HG03108 (cell line): Measurements from ENCODE around the gene LRRC8D.
"Not testable (repeated sequence)": the region's sequence is repeated elsewhere in the genome, so short reads cannot be mapped to it uniquely, and the experiment has no call there.

Experiments
- ATAC-seq: cut with Tn5 transposase; IDR thresholded peaks from one replicate; pipeline ENCODE4 v1.9.1; 2021; ENCODE audit warnings: moderate library complexity; ENCODE audit not compliant: unreplicated experiment

Gene LRRC8D

GRCh38 chr1:89908672-89909436 lies 88.0 kb downstream of the LRRC8D start:
- no peak for ATAC-seq

DNA sequence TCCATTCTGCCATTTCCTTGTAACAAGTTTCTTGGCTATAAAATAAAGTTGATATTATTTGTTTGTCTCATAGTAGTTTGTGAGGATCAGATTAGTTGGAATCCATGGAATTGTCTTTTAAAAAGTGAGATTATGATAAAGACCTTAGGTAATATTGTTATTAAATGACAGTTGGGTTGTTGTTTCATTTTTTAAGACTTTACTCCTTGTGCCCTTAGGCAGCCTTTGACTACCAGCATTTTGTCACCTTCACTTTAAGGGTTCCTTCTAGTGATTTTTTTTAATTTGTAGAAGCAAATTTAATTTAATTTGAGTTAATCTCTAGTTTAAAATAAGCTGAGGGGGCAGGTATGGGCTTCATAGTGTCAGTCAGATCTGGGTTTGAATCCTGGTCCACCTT lies 89.4 kb downstream of the LRRC8D start:
- ATAC-seq, result no peak

DNA sequence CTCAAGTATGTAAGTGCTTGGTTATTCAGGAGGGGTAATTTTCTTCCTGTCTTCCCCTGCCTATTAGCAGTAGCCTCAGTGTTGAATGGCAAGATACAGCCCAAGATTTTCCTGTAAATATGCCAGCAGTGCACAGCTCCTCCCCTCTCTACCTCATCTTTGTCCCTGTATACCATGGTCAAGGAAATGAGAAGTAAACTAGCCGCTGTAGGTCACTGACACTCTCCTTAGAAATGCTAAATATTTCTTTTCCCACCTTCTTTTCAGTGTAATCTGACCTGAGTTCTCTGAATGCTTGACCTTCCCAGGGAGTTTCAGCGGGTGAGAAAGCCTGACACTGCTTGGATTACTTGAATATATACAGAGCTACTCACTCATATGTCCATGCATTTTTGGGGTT lies 89.9 kb downstream of the LRRC8D start:
- ATAC-seq, result no peak

DNA sequence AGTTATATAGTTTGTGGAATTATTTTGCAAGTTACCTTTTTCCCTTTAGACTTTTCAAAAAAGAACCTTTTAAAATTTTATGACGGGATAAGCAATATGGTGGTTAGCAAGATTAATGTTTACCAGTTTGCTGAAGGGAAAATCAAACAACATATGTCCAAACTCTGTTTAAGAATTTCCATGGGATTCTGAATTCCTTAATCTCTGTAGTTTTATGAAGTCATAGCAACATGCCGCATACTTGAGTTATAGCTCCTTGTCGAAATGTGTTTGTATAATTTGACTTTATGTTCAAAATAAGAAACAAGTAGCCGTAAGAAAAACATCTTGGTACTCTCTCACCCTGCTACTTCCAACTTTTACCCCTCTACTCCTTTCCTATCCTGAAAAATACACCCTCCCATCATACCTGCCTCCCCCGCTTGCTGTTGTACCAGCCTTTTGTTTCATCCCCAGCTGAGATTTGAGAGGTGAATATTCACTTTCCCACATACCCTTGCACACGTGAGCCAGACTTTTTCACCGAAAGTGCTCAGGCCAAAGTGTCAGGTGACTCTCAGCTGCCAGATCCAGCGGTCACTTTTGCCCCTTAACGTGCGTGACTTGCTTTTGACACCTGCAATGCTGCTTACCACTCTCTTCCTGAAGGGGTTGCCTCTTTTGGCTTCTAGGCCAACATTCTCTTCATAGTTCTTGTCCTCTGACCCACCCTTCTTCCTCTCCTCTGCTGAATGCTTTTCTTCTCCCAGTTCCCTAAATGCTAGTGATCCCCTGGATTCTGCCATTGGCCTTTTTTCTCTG lies 90.6 kb downstream of the LRRC8D start:
- ATAC-seq, result no peak

DNA sequence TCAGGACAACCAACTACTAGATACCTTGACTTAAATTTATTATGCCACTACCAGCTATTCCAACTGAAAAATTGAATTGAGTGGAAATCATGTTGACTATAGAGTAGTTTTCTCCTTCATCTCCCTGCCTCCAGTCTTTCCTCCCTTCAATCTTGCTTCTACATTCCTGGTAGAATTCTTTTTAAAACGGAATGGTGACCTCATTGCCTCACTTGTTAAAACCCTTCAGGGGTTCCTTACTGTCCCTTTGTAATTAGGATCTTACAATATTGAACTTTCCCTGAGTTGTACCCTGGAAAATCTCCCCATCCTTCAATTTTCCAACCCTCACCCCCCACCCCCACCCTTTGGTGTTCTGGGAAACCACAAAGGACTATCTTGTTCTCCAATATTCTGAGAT lies 91.2 kb downstream of the LRRC8D start:
- ATAC-seq, result no peak

DNA sequence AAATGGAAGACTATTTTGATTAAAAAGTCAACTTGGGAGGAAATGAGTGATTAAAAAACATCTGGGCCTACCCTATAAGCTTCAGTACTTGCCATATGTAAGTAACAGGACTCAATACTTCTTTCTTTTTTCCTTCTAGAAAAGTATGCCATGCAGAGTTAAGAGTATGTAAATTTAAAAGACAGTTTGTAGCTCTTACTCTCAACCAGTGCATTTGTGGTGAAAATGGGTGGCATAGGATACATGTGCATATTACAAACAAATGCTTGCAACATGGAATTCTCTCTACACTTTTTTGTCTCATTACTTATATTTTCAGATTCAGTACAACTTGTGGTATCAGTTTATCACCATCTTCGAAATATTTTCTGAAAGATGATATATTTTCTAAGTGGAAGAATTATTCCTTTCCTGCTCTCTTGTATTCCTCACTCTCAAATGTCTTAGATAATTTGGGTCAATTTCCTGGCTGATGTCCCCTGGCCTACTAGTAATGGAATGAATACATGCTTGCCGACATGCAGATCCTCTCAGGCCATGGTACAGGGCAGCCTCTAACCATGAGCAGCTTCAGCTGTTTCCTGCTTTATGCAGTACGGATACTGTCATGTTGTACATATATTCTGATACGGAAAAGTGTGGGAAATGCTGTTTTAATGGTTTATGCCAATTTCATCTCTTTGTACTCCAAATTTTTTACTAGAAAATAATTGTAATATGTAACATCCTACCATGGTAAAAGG lies 92.7 kb downstream of the LRRC8D start:
- ATAC-seq, result no peak

GRCh38 chr1:89917353-89917752 lies 96.5 kb downstream of the LRRC8D start:
- ATAC-seq, result no peak

DNA sequence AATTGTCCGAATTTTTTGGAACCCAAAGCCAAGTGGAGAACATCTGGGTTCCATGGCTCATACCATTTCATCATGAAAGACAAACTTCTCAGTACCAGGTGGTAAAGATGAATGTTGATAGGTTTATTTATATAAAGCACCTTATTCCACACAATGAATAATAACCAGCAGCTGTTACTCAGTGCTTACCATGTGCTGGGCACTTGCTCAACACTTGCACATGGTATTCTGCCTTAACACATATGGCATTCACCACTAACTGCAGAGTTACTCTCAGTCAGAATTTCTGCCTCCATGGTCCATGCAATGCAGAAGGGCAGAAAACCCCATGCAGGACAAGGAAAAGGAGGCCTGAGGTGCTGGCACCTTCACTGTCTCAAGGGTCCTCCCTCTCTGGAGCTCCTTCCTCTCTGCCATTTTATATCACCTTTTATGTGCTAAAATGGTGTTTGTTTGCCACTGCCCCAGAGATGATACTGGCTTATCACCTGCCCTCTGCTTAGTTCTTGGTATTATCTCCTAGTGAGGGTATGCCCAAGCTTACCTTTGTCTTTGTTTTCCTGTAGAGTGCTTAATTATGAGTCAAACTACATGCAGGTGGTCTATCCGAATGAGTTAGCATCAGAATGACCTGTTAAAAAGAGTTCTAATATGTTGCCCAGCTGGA lies 97.4 kb downstream of the LRRC8D start:
- ATAC-seq, result no peak

DNA sequence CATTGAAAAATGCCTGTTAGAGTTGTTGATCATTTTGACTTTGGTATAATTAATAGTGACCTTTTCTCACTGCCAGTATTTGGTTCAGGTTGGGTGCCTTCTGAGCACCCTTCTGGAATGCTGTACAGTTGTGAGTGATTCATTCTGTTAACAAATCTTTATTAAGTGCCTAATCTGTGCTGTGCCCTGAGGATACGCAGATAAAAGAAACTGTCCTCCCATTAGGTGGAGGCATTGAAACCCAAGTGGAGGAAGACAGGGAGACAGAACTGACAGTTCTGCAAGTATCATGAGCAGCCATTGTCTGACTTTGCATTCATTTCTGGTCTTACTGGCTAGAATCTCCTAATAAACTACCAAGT lies 97.9 kb downstream of the LRRC8D start:
- no peak for ATAC-seq

- no peak for ATAC-seq
These were observed 98.3 kb downstream of the LRRC8D start for GRCh38 chr1:89919174-89919573.

DNA sequence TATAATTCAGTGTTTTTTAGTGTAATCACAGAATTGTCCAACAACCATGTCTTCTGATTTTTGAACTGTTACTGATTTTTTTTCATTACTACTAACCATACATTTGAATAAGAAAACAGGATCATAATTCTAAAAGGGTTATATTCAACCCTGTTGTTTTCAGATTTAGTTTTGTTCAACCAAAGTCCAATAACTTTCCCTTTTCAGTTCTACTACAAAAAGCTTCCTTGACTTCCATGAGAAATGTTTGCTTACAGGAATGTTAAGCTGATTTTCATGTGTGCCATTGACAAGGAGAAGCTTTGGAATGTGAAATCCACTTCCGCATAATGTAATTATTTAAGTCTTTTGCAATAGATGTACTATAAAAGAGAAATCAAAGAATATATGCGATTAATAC lies 102.1 kb downstream of the LRRC8D start:
- no peak for ATAC-seq

DNA sequence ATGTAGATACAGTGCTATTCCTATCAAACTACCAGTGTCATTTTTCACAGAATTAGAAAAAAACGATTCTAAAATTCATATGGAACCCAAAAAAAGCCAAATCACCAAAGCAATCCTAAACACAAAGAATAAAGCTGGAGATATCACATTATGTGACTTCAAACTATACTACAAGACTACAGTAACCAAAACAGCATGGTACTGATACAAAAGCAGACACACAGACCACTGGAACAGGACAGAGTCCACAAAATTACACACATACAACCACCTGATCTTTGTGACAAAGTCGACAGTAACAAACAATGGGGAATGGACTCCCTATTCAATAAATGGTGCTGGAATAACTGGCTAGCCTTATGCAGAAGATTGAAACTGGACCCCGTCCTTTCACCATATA lies 102.7 kb downstream of the LRRC8D start:
- ATAC-seq, result no peak

GRCh38 chr1:89924075-89924474 lies 103.2 kb downstream of the LRRC8D start:
- ATAC-seq, result not testable (repeated sequence)

GRCh38 chr1:89927049-89927448 lies 106.2 kb downstream of the LRRC8D start:
- ATAC-seq, result no peak

DNA sequence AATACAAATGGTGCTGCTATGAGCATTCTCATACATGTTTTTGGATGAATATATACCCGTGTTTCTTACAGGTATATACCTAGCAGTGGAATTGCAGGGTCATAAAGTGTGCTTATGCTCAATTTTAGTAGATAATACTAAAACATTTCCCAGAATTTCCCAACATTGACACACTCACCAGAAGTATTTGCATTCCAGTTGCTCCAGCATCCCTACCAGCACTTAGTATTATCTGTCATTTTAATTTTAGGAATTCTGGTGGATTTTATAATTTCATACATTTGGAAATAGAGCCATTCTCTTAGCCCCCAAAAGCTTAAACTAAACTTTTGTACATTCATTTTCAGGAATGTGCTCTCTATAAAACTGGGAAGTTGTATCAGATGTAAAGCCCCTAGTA lies 106.6 kb downstream of the LRRC8D start:
- no peak for ATAC-seq

DNA sequence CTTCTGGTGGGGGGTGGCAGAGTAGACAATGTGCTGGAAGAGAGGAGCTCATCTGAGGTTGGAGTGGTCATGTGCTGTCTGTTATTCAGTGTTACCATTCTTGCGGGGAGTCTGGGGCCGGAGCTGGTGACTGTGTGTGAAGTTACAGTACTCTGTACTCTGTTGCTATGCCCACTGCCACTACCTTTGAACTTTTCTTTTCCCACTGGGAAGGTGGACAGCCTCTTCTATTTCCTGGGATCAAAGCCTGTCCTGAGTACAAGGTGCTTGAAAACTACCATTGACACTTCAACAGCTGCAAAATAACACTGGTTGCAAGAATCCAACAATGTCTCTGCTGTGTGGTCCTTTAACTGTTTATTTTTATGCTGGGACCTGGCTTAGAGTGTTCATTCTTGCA lies 107.7 kb downstream of the LRRC8D start:
- ATAC-seq, result no peak

GRCh38 chr1:89929467-89930063 lies 108.7 kb downstream of the LRRC8D start:
- no peak for ATAC-seq

DNA sequence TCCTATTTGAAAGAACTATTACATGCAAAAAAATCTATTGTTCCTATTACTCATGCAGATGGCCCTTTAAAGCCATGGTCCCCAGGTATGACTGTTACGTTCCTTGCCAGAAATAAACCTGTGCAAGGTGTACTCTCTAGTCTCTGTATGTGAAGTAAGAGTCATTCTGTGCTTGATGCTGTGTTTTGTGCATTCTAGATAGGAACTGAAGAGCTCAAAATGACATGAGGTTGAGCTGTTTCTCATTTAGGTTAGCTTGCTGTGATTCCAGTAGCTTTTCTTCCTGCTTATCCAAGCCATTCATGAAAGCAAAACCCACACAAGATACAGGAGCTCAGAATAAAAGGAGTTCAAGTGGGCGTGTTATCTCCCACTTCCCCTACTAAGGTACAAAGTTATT lies 109.7 kb downstream of the LRRC8D start:
- ATAC-seq, result no peak

- ATAC-seq, result no peak
These were observed 111.1 kb downstream of the LRRC8D start for GRCh38 chr1:89931964-89932363.

GRCh38 chr1:89932598-89933364 lies 111.9 kb downstream of the LRRC8D start:
- no peak for ATAC-seq
